K562 (cell line): Measurements from ENCODE around the gene TGFB2. TPM values are rescaled to one million over a fixed set of nuclear protein-coding genes. Genes with fewer than 3 reads are reported as not detected.

Experiments
- ATAC-seq: fragments of 200-7000 bp; cut with Tn5 transposase; 3 replicates; pipeline ENCODE4 v1.9.1; 2020; ENCODE audit warnings: moderate library complexity
- BruUV-seq: library from RNA; stranded (reverse); fragments of 400-500 nt; replicated peaks from 2 replicates; lab custom pipeline; 2021; lab: Mats Ljungman, UMichigan
- CTCF ChIA-PET: fragments of 300-600 bp; formaldehyde crosslinking; extraction: SDS; loops from one replicate; lab custom pipeline; 2021; ENCODE audit warnings: low intra/inter-chr PET ratio; lab: Yijun Ruan, JAX
- POLR2A ChIA-PET: fragments of 300-600, 350-650 bp; sonication (Branson Sonifier 250); formaldehyde crosslinking; extraction: SDS; loops from one replicate; lab custom pipeline; 2021; ENCODE audit warnings: antibody characterized with exemption, inconsistent platforms; lab: Yijun Ruan, JAX
- DNase-seq, 4 experiments: peaks; one replicate each; pipeline versions ENCODE4 v3.0.0 to v3.0.0-alpha.2; 2011 to 2018; ENCODE audit warnings: low spot score in 3 of 4, mixed read lengths in 3 of 4; ENCODE audit errors: extremely low read depth in 1 of 4
- FAIRE-seq: peaks from 2 replicates; lab custom pipeline; 2011; peaks lifted over from hg19 to GRCh38; lab: Jason Lieb, UNC
- H2AFZ ChIP-seq: 2 replicates; pipeline ENCODE4 v1.6.0; 2011; ENCODE audit warnings: low read depth, low read length, control low read depth, inconsistent platforms
- H3K27ac ChIP-seq: fragments of 200-600 bp; 3 replicates; pipeline ENCODE4 v1.8.0; 2011; ENCODE audit warnings: low read depth, mild to moderate bottlenecking, control low read depth, inconsistent platforms, low read length, moderate library complexity, mixed read lengths; ENCODE audit errors: extremely low read depth
- H3K27me3 ChIP-seq, 2 experiments: fragments of 300-600 bp in 1 of 2; 2 replicates in 1 of 2; 3 replicates in 1 of 2; pipeline versions ENCODE4 v1.6.0 to v1.8.0; 2011; ENCODE audit warnings: inconsistent platforms in 2 of 2, low read length in 2 of 2, mild to moderate bottlenecking in 1 of 2, mixed read lengths in 1 of 2, moderate library complexity in 1 of 2; ENCODE audit not compliant: control insufficient read depth in 2 of 2, insufficient read depth in 2 of 2
- H3K36me3 ChIP-seq: fragments of 300-600 bp; 3 replicates; pipeline ENCODE4 v1.8.0; 2011; ENCODE audit warnings: mild to moderate bottlenecking, low read length, inconsistent platforms; ENCODE audit not compliant: control insufficient read depth, insufficient read depth
- H3K4me1 ChIP-seq, 2 experiments: fragments of 200-600 bp in 1 of 2; replicated peaks in 1 of 2; 2 replicates in 1 of 2; 3 replicates in 1 of 2; pipeline versions ENCODE4 v1.5.1 to v1.8.0; 2011; ENCODE audit warnings: inconsistent platforms in 2 of 2, low read length in 2 of 2, mild to moderate bottlenecking in 1 of 2, mixed read lengths in 1 of 2, moderate library complexity in 1 of 2; ENCODE audit not compliant: control insufficient read depth in 2 of 2, insufficient read depth in 2 of 2
- H3K4me2 ChIP-seq: 2 replicates; pipeline ENCODE4 v1.6.1; 2011; ENCODE audit warnings: low read length, control low read depth, inconsistent platforms, mixed read lengths; ENCODE audit not compliant: insufficient read depth
- H3K4me3 ChIP-seq: fragments of 200-600 bp; sonication (generic), shearing (Covaris generic); 2 replicates; pipeline ENCODE4 v1.5.1; 2016; ENCODE audit warnings: control low read depth, inconsistent platforms
- H3K79me2 ChIP-seq: fragments of 200-600 bp; 3 replicates; pipeline ENCODE4 v1.8.0; 2011; ENCODE audit warnings: low read length, inconsistent platforms; ENCODE audit not compliant: control insufficient read depth, insufficient read depth
- H3K9ac ChIP-seq, 2 experiments: 2 replicates each; pipeline versions ENCODE4 v1.6.0 to v1.6.1; 2011; ENCODE audit warnings: low read depth in 2 of 2, low read length in 2 of 2, control low read depth in 1 of 2, inconsistent platforms in 1 of 2, mild to moderate bottlenecking in 1 of 2, mixed read lengths in 1 of 2; ENCODE audit not compliant: insufficient read depth in 1 of 2
- H3K9me1 ChIP-seq: one replicate; pipeline ENCODE4 v1.6.0; 2011; ENCODE audit warnings: inconsistent platforms, mild to moderate bottlenecking, low read length, moderate library complexity; ENCODE audit not compliant: control insufficient read depth, insufficient read depth
- H3K9me3 ChIP-seq: replicated peaks from 2 replicates; pipeline ENCODE4 v1.5.1; 2011; ENCODE audit warnings: low read depth, low read length, inconsistent platforms; ENCODE audit not compliant: control insufficient read depth, insufficient read depth
- H4K20me1 ChIP-seq: replicated peaks from 2 replicates; pipeline ENCODE4 v1.6.1; 2011; ENCODE audit warnings: low read length, inconsistent platforms, mixed read lengths; ENCODE audit not compliant: control insufficient read depth, insufficient read depth
- ARHGAP35 ChIP-seq: fragments of 450-650 bp; IDR thresholded peaks from 2 replicates; pipeline ENCODE4 v1.6.1; 2018; ENCODE audit not compliant: partially characterized antibody
- BRCA1 ChIP-seq, 2 experiments: fragments of 450-650 bp in 1 of 2; sonication (generic) in 1 of 2; formaldehyde crosslinking in 1 of 2; IDR thresholded peaks; 2 replicates each; pipeline versions ENCODE4 v1.5.0 to v1.6.1; 2017 to 2020; ENCODE audit warnings: mild to moderate bottlenecking in 1 of 2, missing genetic modification reagents in 1 of 2
- CHD1 ChIP-seq: fragments of 200-600 bp; sonication (generic); IDR thresholded peaks from one replicate; pipeline ENCODE4 v1.6.1; 2012; ENCODE audit warnings: mild to moderate bottlenecking, moderate library complexity, low read length, inconsistent platforms
- CREB5 ChIP-seq: fragments of 250-450 bp; sonication (Bioruptor Pico); IDR thresholded peaks from 2 replicates; pipeline ENCODE4 v1.5.0; 2020; ENCODE audit warnings: mild to moderate bottlenecking
- FOSL1 ChIP-seq: fragments of 200-800 bp; sonication (Bioruptor generic); conservative IDR thresholded peaks from 2 replicates; pipeline ENCODE4 v1.6.1; 2016; ENCODE audit warnings: missing genetic modification characterization, missing compliant biosample characterization
- KDM5B ChIP-seq: fragments of 200-600 bp; sonication (generic); IDR thresholded peaks from 2 replicates; pipeline ENCODE4 v1.6.1; 2012; ENCODE audit warnings: low read depth, mild to moderate bottlenecking, moderate library complexity, low read length, control low read depth, inconsistent platforms; ENCODE audit not compliant: insufficient replicate concordance
- KHSRP ChIP-seq: fragments of 450-650 bp; IDR thresholded peaks from 2 replicates; pipeline ENCODE4 v1.6.1; 2017
- ZBTB9 ChIP-seq: fragments of 450-650 bp; formaldehyde crosslinking; IDR thresholded peaks from 2 replicates; pipeline ENCODE4 v1.4.0; 2020; ENCODE audit warnings: mild to moderate bottlenecking, moderate library complexity
- WGBS: fragments of 100-300 bp; shearing (Covaris generic); methylation state at CpG from one replicate; pipeline ENCODE4 v1.1.6; 2016; ENCODE audit warnings: low coverage, mixed read lengths; ENCODE audit not compliant: insufficient coverage; ENCODE audit errors: missing lambda C conversion rate; 5-methylcytosine and 5-hydroxymethylcytosine counted together
- in situ Hi-C: fragments of 300-500 bp; cut with MboI; formaldehyde crosslinking; loops from 4 replicates; pipeline ENCODE4 v1.15.0; 2018; ENCODE audit warnings: inconsistent platforms, mixed read lengths
- intact Hi-C: fragments of 100-400 bp; cut with micrococcal nuclease; formaldehyde crosslinking; loops from 2 replicates; pipeline ENCODE4 v1.14.2; 2022
- polyA plus RNA-seq, 8 experiments: library from polyadenylated mRNA; depleted of rRNA in 4 of 8; stranded (reverse) in 5 of 8; unstranded in 3 of 8; fragments of >200 nt; fragmentation: Nextera tagmentation in 2 of 8; fragmentation: Illumina TruSeq in 1 of 8; extraction: Ambion mirVana in 2 of 8; extraction: Trizol in 1 of 8; gene quantifications; 2 replicates each; pipeline versions ENCODE4 v1.2.1 to v1.2.3, GENCODE V29; 2011 to 2014; ENCODE audit warnings: inconsistent platforms in 1 of 8, missing spikeins in 1 of 8
- total RNA-seq, 7 experiments: library from RNA; depleted of rRNA in 6 of 7; stranded (reverse); fragments of >200 nt in 6 of 7; fragmentation: Illumina TruSeq in 2 of 7; extraction: Trizol in 2 of 7; gene quantifications; 2 replicates each; pipeline versions ENCODE4 v1.2.1 to v1.2.3, GENCODE V29; 2011 to 2021; ENCODE audit warnings: low replicate concordance in 1 of 7
- TF ChIP-seq, protein P1 (sequence below): fragments of 450-650 bp; IDR thresholded peaks from 2 replicates; pipeline ENCODE4 v1.6.1; 2016; ENCODE audit warnings: low read depth, mild to moderate bottlenecking, moderate library complexity

Gene TGFB2
- total and polyA plus RNA-seq, 9 of the 15 experiments (the other 6 are each of a cell fraction or from before 2014, with no cell fraction given) = 0.03 to 0.41 (median 0.11) TPM; not detected in 3

GRCh38 chr1:218400624-218401023 is 55.5 kb downstream of the TGFB2 start:
- in situ Hi-C loops = no loop called here
- no peaks in the 10 kb centered on the region for H3K79me2 ChIP-seq
- H3K4me2 ChIP-seq = no peak overlapping the region
- FAIRE-seq (no peak), ATAC-seq (no peak), DNase-seq (no peak)
- intact Hi-C loops = no loop called here
- CTCF ChIA-PET = no interaction called here
- H3K36me3 ChIP-seq = no peaks in the 10 kb centered on the region
- no peaks in the 10 kb centered on the region; the same call in 1 of the 2 replicates for H4K20me1 ChIP-seq
- no peaks in the 10 kb centered on the region for H3K4me1 ChIP-seq
- POLR2A ChIA-PET = interaction anchor here (1.2 kb wide), 1 partner anchor 1238 kb away, joined by 3 read pairs; no protein-coding TSS in a partner anchor
- no TSS peak for BruUV-seq
- H3K4me3 ChIP-seq = no peak overlapping the region
- TF ChIP-seq CREB5 (CRISPR knock-in tag) (no peak), KDM5B (no peak), ARHGAP35 (no peak), CHD1 (no peak), FOSL1 (tag) (no peak), BRCA1 (IDR thresholded peaks at IDR 0.05) (no peak), BRCA1 (CRISPR knock-in tag; IDR thresholded peaks at IDR 0.05) (no peak), KHSRP (no peak), ZBTB9 (CRISPR knock-in tag) (no peak)
- TF ChIP-seq, protein P1, sequence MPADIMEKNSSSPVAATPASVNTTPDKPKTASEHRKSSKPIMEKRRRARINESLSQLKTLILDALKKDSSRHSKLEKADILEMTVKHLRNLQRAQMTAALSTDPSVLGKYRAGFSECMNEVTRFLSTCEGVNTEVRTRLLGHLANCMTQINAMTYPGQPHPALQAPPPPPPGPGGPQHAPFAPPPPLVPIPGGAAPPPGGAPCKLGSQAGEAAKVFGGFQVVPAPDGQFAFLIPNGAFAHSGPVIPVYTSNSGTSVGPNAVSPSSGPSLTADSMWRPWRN = no peak
- H3K27ac ChIP-seq = no peak overlapping the region
- peaks cover 30 to 34% of the 10 kb centered on the region in 2 experiments; a peak in 4 of 5 replicates for H3K27me3 ChIP-seq
- 0% methylated on average over 3 of the region's 3 CpGs for WGBS
- H2AFZ ChIP-seq = no peak overlapping the region
- no peak overlapping the region for H3K9ac ChIP-seq
- no peaks in the 10 kb centered on the region for H3K9me1 ChIP-seq
- no peaks in the 10 kb centered on the region for H3K9me3 ChIP-seq
